Calu3 (cell line): ENCODE measurements around the gene RAD23A. TPM values are rescaled to one million over a fixed set of nuclear protein-coding genes. Genes with fewer than 3 reads are reported as not detected.
"Not testable (repeated sequence)": the region's sequence is repeated elsewhere in the genome, so short reads cannot be mapped to it uniquely, and the experiment has no call there.

Source experiments
- BruUV-seq: library from RNA; stranded (reverse); fragments of 400-500 nt; replicated peaks from 2 replicates; lab custom pipeline; 2021; lab: Mats Ljungman, UMichigan
- CTCF ChIA-PET: fragments of 300-600 bp; sonication (Branson Sonifier 250); formaldehyde crosslinking; loops from one replicate; lab custom pipeline; 2022; ENCODE audit warnings: antibody characterized with exemption; lab: Charles Lee
- DNase-seq: peaks from one replicate; pipeline ENCODE4 v3.0.0; 2022
- H3K27ac Mint-ChIP-seq: one replicate; pipeline ENCODE4 v1.8.0; 2022; ENCODE audit warnings: mixed read lengths; ENCODE audit not compliant: unreplicated experiment
- H3K27me3 Mint-ChIP-seq: one replicate; pipeline ENCODE4 v1.8.0; 2022; ENCODE audit warnings: mixed read lengths; ENCODE audit not compliant: unreplicated experiment
- H3K36me3 Mint-ChIP-seq: one replicate; pipeline ENCODE4 v1.8.0; 2022; ENCODE audit warnings: mild to moderate bottlenecking, moderate library complexity, mixed read lengths; ENCODE audit not compliant: insufficient read depth, unreplicated experiment
- H3K4me1 Mint-ChIP-seq: one replicate; pipeline ENCODE4 v1.8.0; 2022; ENCODE audit warnings: mild to moderate bottlenecking, low read depth, mixed read lengths; ENCODE audit not compliant: unreplicated experiment
- H3K4me3 Mint-ChIP-seq: one replicate; pipeline ENCODE4 v1.8.0; 2022; ENCODE audit warnings: mild to moderate bottlenecking, low read depth, moderate library complexity, mixed read lengths; ENCODE audit not compliant: unreplicated experiment
- H3K9me3 Mint-ChIP-seq: one replicate; pipeline ENCODE4 v1.8.0; 2022; ENCODE audit warnings: low read depth, mixed read lengths; ENCODE audit not compliant: unreplicated experiment
- CTCF ChIP-seq: fragments of 200-600 bp; IDR thresholded peaks from one replicate; pipeline ENCODE4 v1.8.0; 2022; ENCODE audit warnings: antibody characterized with exemption; ENCODE audit not compliant: unreplicated experiment
- intact Hi-C: fragments of 100-400 bp; cut with micrococcal nuclease; formaldehyde crosslinking; loops from one replicate; pipeline ENCODE4 v1.10.0; 2022; ENCODE audit not compliant: unreplicated experiment
- total RNA-seq: library from RNA; stranded (reverse); gene quantifications from 2 replicates; pipeline ENCODE4 v1.2.3, GENCODE V29; 2022

RAD23A gene
- total RNA-seq, 1 experiment from 2014 or later = 110 TPM

DNA sequence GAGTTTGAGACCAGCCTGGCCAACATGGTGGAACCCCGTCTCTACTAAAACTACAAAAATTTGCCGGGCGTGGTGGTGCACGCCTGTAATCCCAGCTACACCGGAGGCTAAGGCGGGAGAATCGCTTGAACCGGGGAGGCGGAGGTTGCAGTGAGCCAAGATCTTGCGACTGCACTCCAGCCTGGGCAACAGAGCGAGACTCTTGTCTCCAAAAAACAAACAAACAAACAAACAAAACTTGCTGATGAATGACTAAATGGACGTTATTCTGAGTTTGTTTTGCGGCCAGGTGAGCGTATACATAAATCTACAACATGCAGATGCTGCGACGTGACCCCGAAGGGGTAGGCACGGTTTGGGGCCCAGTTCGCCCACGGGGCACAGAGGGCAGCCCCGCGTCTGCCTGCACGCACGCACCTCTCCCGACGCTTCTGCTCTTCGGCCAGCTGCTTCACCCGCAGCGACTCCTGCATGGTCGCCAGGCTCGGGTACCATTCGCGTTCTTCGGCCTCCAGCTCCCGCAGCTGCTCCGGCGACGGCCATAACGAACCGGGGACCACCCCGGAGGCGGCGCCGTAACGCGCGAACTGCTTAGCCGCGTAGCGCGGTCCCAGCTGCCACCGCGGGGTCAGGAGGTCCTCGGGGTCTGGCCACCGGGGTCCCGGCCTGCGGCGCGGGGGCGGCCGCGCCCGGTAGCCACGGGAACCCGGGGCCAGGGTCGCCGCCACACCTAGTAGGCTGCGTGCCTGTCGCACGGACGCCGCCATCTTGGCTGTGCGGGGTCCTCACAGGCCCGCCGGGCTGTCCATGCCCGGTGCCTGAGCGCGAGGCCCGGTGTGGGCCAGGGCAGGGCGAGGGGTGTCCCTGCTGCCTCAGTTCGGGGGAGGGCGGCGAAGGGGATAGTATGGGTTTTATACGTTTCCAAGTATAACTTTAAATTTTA, 11.1 kb downstream of the RAD23A start, which contains the start of gene GADD45GIP1:
Gene GADD45GIP1 (minus strand): TSS at position 778 of the 943 bp plus-strand sequence. CDS start 11 bp downstream, at position 767.
- intact Hi-C loops = no loop called here
- CTCF ChIA-PET = interaction anchor here (1.4 kb wide), 1 partner anchor 9 kb away, joined by 3 read pairs; no protein-coding TSS in a partner anchor
- TF ChIP-seq CTCF = no peak
- H3K4me1 Mint-ChIP-seq = peaks cover 22% of the 10 kb centered on the region
- peak within 1 kb of the TSS; percentile 62 for H3K4me3 Mint-ChIP-seq
- peak within 1 kb of the TSS; percentile 0 for H3K27ac Mint-ChIP-seq
- BruUV-seq = no TSS peak
- H3K9me3 Mint-ChIP-seq = no peaks in the 10 kb centered on the region
- peak; percentile 84 for DNase-seq
- H3K36me3 Mint-ChIP-seq = peaks cover 47% of the 10 kb centered on the region
- H3K27me3 Mint-ChIP-seq = peaks cover 2% of the 10 kb centered on the region

- DNase-seq, intact Hi-C loops, BruUV-seq, H3K27ac Mint-ChIP-seq, H3K27me3 Mint-ChIP-seq, H3K9me3 Mint-ChIP-seq, CTCF ChIA-PET: not testable (repeated sequence)
- H3K36me3 Mint-ChIP-seq = peaks cover 41% of the 10 kb centered on the region
- peaks cover 22% of the 10 kb centered on the region for H3K4me1 Mint-ChIP-seq
- H3K4me3 Mint-ChIP-seq = peak overlapping the region; percentile 62
Observed at GRCh38 chr19:12957389-12957952, 11.8 kb downstream of the RAD23A start.

DNA sequence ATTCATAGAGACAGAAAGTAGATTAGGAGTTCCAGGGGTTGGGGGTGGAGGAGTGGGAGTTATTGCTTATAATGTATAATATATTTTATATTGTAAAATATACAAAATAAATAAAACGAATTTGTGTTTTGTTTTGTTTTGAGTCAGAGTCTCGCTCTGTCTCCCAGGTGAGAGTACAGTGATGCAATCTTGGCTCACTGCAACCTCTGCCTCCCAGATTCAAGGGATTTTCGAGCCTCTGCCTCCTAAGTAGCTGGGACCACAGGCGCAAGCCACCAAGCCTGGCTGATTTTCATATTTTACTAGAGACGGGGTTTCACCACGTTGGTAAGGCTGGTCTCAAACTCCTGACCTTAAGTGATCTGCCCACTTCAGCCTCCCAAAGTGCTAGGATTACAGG, 13.8 kb downstream of the RAD23A start:
- DNase-seq = no peak
- Mint-ChIP-seq H3K4me1 (peaks cover 15% of the 10 kb centered on the region), H3K27ac (no peak overlapping the region), H3K27me3 (peaks cover 8% of the 10 kb centered on the region), H3K4me3 (no peak overlapping the region), H3K9me3 (no peaks in the 10 kb centered on the region), H3K36me3 (peaks cover 27% of the 10 kb centered on the region)
- BruUV-seq = no TSS peak
- CTCF ChIA-PET = no interaction called here
- intact Hi-C loops = no loop called here
- no peak for TF ChIP-seq CTCF

- peak; percentile 87 for DNase-seq
- intact Hi-C loops = no loop called here
- Mint-ChIP-seq H3K4me1 (peaks cover 9% of the 10 kb centered on the region), H3K36me3 (peaks cover 5% of the 10 kb centered on the region), H3K9me3 (no peaks in the 10 kb centered on the region), H3K4me3 (peak overlapping the region; percentile 66), H3K27ac (peak overlapping the region; percentile 53), H3K27me3 (peaks cover 8% of the 10 kb centered on the region)
- BruUV-seq = no TSS peak
- peak; percentile 81 for TF ChIP-seq CTCF
- CTCF ChIA-PET = interaction anchor here (0.5 to 1.6 kb wide), 13 partner anchors 9 to 389 kb away, joined by 3 to 17 read pairs (median 3); no protein-coding TSS in a partner anchor
Observed at GRCh38 chr19:12965017-12965811, 19.6 kb downstream of the RAD23A start.
